ENCODE measurements around the gene EPB41L2.

Gene EPB41L2

GRCh38 chr6:130985115-130985514 lies 77.9 kb downstream of the EPB41L2 start:
- H3K4me3 ChIP-seq (ENCODE audit: low read depth, low read length), result no peak overlapping the region
- no peak for DNase-seq (ENCODE audit: low read depth)

DNA sequence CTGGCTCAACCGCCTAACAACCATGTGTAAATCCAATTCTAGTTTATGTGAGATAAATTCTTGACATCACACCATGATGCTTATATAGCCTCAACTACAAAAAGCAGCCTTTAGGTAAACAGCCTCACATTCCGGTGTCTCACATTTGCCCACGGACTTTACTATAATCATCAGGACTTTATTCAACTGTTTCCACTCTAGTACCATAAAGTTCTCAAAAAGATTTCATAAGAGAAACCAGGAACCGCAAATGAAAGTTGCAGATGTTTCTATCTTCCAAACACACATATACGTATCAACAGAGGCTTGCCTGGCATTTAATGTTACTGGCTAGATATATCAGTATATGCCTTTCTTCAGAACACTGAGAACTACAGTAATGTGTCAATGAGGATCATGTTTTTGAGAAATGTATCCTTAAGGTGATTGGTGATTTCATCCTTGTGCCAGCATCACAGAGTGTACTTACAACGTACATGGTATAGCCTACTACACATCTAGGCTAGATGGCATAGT lies 80.0 kb downstream of the EPB41L2 start:
- DNase-seq (ENCODE audit: low read depth), result no peak
- no peak overlapping the region for H3K4me3 ChIP-seq (ENCODE audit: low read depth, low read length)

DNA sequence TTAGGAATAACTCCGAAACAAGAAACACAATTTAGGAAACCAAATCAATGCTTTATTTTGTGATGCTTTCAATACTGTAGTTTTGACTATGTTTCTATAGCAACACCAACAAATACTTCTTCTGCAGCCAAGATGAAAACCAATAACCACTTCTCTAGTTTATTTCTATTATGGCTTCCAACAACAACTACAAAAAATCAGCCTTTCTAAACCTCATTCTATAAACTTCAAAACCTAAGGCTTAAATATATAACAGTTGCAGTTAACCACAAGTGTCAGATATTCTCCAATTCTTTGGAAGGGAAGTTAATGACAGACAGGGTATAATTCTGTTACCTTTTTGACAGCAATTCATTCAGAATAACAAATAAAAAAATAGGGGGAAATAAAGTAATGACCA lies 80.9 kb downstream of the EPB41L2 start:
- no peak overlapping the region for H3K4me3 ChIP-seq (ENCODE audit: low read depth, low read length)
- DNase-seq (ENCODE audit: low read depth), result no peak

DNA sequence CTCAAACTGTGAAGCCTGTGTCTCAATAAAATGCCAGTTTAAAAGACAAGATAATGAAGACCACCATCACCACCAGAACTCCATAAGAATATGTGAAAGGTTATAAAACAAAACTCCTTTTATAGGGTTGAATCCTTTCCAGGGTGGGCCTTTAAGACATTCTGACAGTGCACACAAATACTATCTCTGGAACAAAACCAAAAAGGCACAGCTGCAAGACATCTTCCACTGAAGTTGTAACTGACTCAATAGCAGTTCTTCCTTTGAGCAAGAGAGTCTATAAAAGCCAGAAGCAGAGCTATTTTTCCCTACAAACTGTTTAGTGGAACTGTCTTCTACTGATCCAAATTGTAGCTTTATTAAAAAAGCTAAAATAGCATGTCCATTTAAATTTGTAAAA lies 81.6 kb downstream of the EPB41L2 start:
- H3K4me3 ChIP-seq (ENCODE audit: low read depth, low read length), result no peak overlapping the region

DNA sequence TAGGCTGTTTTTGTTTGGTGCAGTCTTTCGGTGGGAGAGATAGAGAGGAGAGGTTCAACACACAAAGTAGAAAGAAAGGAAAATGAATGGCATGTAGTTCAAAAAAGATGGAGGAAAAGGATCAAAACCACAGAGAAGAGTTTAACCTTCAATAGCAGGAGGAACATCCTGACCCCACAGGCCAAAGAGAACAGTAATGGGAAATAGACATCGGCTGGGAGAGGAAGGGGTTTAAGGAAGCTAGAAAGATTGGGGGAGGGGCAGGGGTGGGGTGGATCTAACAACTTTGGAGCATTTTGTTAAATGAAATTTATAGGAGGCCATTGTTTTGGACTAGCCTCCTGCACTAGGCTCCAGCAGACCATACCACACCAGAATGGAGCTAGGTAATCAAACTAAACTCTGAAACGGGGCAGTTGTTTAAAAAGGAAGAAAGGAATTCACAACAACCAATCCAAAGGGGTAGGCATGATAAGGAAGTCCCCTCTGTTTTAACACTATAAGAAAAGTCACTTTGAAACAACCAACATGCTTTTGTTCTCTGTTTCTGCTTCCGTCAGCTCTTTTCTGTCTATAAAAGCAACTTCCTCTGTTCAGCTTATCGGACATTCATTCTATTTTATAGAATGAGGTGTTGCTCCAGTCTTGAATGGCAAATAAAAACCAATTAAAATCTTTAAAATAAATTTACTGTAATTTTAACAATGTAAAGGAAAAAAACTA lies 82.6 kb downstream of the EPB41L2 start:
- no peak overlapping the region for H3K4me3 ChIP-seq (ENCODE audit: low read depth, low read length)
- DNase-seq (ENCODE audit: low read depth), result no peak

More for the DNA sequence above, 81.6 kb downstream of the EPB41L2 start:
- DNase-seq (ENCODE audit: low read depth), result peak; percentile 59

GRCh38 chr6:130978660-130979396 lies 84.2 kb downstream of the EPB41L2 start:
- H3K4me3 ChIP-seq (ENCODE audit: low read depth, low read length), result no peak overlapping the region
- DNase-seq (ENCODE audit: low read depth), result no peak

GRCh38 chr6:130978180-130978579 lies 84.9 kb downstream of the EPB41L2 start:
- no peak for DNase-seq (ENCODE audit: low read depth)
- H3K4me3 ChIP-seq (ENCODE audit: low read depth, low read length), result no peak overlapping the region

GRCh38 chr6:130975325-130975724 lies 87.7 kb downstream of the EPB41L2 start:
- no peak for DNase-seq (ENCODE audit: low read depth)

GRCh38 chr6:130973521-130974277 lies 89.3 kb downstream of the EPB41L2 start:
- DNase-seq (ENCODE audit: low read depth), result no peak
- no peak overlapping the region for H3K4me3 ChIP-seq (ENCODE audit: low read depth, low read length)

More at GRCh38 chr6:130975325-130975724, 87.7 kb downstream of the EPB41L2 start:
- no peak overlapping the region for H3K4me3 ChIP-seq (ENCODE audit: low read depth, low read length)

DNA sequence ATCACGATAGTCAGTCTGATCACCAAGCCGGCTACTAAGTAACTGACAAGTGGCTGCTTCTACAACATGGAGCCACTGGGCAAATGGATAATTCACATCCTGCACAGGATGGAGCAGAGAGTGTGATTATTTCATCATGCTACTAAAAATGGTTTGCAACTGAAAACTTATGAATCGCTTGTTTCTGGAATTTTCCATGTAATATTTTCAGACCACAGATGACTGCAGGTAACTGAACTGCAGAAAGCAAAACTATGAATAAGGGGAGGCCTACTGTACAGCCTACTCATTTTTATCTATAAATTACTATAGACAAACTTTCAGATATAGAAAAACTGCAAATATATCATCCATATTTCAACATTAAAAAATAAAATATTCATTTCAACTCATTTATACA lies 91.5 kb downstream of the EPB41L2 start:
- no peak overlapping the region for H3K4me3 ChIP-seq (ENCODE audit: low read depth, low read length)
- DNase-seq (ENCODE audit: low read depth), result no peak

DNA sequence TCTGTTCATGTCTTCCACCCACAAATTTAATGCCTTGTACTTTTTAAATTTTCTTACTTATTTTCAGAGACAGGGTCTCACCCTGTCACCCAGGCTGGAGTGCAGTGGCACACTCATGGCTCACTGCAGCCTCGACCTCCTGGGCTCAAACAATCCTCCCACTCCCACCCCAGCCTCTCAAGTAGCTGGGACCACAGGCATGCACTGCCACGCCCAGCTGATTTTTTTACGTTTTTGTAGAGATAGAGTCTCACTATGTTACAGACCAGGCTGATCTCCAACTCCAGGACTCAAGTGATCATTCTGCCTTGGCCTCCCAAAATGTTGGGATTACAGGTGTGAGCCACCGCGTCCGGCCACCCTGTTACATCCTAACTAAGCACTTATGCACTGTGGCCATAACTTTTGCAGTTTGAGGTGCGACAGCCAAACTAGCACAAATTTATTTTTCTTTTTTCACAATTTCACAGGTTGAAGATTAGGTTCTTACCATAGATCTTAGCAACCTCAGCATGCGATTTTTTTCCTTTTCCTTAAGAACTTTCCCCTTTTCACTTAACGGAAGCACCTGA lies 92.1 kb downstream of the EPB41L2 start:
- DNase-seq (ENCODE audit: low read depth), result no peak
- no peak overlapping the region for H3K4me3 ChIP-seq (ENCODE audit: low read depth, low read length)

- DNase-seq (ENCODE audit: low read depth), result no peak
- peak overlapping the region; percentile 41 for H3K4me3 ChIP-seq (ENCODE audit: low read depth, low read length)
Measured at GRCh38 chr6:130969791-130970491, 93.1 kb downstream of the EPB41L2 start.

GRCh38 chr6:130969166-130969565 lies 93.9 kb downstream of the EPB41L2 start:
- DNase-seq (ENCODE audit: low read depth), result no peak
- H3K4me3 ChIP-seq (ENCODE audit: low read depth, low read length), result no peak overlapping the region

- H3K4me3 ChIP-seq (ENCODE audit: low read depth, low read length), result no peak overlapping the region
- DNase-seq (ENCODE audit: low read depth), result no peak
Measured at GRCh38 chr6:130968476-130968875, 94.6 kb downstream of the EPB41L2 start.

DNA sequence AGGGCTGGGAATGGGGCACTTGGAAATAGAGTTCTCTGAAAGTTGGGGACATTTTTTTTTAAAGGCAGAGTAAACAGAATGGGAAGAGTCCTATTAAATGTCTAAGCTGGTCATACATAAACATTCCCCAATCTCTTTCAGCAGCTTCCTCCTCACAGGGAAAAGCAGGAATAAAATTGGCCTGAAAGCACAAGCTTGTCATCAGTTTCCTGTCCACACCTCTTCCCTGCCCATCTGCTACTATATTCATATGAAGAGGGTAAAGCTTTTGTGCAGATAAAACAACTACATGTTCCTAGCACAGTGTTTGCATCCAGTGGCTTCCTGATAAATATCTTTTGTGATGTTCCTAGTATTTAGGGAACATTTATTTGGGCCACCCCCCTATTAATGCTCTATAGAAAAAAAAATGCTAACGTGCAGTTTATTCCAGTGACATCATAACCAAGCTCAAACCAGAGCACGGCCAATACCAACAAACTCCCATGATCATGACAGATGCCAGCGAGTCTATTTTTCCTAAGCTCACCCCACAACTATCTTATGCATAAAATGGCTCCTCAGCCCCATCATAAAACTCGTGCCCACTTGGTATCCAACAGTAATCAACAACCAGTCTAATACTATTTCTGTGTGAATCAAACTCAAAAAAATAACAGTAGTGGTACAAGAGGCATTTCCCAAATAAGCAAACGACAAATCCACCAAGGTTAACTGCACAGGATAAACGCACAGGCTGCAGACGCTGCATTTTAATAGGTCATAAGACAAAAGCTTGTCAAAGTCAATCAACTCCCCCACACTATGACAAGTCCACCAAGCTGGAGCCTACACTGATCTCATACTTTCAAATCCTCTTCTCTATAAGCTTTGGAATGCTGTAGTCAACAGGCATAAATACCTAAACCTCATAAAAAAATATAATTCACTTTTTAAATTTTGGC lies 95.3 kb downstream of the EPB41L2 start:
- H3K4me3 ChIP-seq (ENCODE audit: low read depth, low read length), result no peak overlapping the region

GRCh38 chr6:130966344-130966980 lies 96.6 kb downstream of the EPB41L2 start:
- no peak overlapping the region for H3K4me3 ChIP-seq (ENCODE audit: low read depth, low read length)
- DNase-seq (ENCODE audit: low read depth), result no peak

More for the DNA sequence above, 95.3 kb downstream of the EPB41L2 start:
- DNase-seq (ENCODE audit: low read depth), result no peak

GRCh38 chr6:130965656-130966055 lies 97.4 kb downstream of the EPB41L2 start:
- H3K4me3 ChIP-seq (ENCODE audit: low read depth, low read length), result no peak overlapping the region
- no peak for DNase-seq (ENCODE audit: low read depth)
